Esophagus squamous epithelium (tissue), 4 donors: ENCODE measurements around the gene DDX52.

ENCODE experiments used
- POLR2A ChIP-seq, 4 donors: fragments of 450-650 bp; IDR thresholded peaks; one replicate each; pipeline ENCODE4 v1.6.1; 2017; ENCODE audit warnings: antibody characterized with exemption in 4 of 4, mild to moderate bottlenecking in 4 of 4, moderate library complexity in 3 of 4
- TF ChIP-seq, protein P1 (sequence below), 6 experiments: fragments of 450-650 bp in 4 of 6; fragments of 200-600 bp in 2 of 6; sonication (generic) in 2 of 6; IDR thresholded peaks; one replicate each; pipeline ENCODE4 v1.5.1; 2016 to 2019; ENCODE audit warnings: antibody characterized with exemption in 6 of 6, mild to moderate bottlenecking in 4 of 6, moderate library complexity in 4 of 6

- TF ChIP-seq, protein P1, sequence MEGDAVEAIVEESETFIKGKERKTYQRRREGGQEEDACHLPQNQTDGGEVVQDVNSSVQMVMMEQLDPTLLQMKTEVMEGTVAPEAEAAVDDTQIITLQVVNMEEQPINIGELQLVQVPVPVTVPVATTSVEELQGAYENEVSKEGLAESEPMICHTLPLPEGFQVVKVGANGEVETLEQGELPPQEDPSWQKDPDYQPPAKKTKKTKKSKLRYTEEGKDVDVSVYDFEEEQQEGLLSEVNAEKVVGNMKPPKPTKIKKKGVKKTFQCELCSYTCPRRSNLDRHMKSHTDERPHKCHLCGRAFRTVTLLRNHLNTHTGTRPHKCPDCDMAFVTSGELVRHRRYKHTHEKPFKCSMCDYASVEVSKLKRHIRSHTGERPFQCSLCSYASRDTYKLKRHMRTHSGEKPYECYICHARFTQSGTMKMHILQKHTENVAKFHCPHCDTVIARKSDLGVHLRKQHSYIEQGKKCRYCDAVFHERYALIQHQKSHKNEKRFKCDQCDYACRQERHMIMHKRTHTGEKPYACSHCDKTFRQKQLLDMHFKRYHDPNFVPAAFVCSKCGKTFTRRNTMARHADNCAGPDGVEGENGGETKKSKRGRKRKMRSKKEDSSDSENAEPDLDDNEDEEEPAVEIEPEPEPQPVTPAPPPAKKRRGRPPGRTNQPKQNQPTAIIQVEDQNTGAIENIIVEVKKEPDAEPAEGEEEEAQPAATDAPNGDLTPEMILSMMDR (IDR thresholded peaks at IDR 0.05) = no peak
- TF ChIP-seq POLR2A (IDR thresholded peaks at IDR 0.05) = no peak
Observed at GRCh38 chr17:37605081-37605480, 38.2 kb downstream of the DDX52 start.
